Measurements from ENCODE around the gene ATP5MG.

Gene ATP5MG

DNA sequence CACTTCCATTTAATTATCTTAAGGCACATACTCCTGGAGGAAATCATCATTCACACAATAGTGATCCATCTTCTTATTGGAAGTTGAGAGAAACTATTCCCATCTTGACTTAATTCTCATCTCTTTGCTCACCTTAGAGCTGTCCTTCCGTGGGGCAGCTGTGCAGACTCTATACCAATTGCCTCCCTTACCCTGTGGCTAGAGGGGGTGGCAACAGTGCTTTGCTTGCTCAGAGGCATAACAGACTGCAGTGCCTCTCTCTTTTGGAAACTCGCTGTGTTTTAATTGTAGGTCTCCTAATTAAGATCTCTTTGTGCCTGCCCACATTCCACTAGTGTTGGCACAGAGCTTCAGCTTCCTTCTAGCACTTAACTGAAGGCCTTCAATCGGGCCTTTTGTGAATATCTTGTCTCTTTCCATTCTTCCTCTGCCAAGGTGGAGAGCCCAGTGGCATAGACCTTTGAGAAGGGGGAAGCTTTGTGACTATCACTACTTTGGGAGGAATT, 40.4 kb downstream of the ATP5MG start:
- no peak for TF ChIP-seq POLR2AphosphoS5 (IDR thresholded peaks at IDR 0.05; ENCODE audit: borderline replicate concordance, low read depth, low read length)
- no peak for TF ChIP-seq FOXP2 (optimal IDR thresholded peaks at IDR 0.05; ENCODE audit: control extremely low read depth, extremely low read length, insufficient read depth)
- no peak for TF ChIP-seq EZH2 (IDR thresholded peaks at IDR 0.05)
- H3K9ac ChIP-seq (ENCODE audit: insufficient read length), result no peak overlapping the region
- no peaks in the 10 kb centered on the region for H3K9me3 ChIP-seq (ENCODE audit: low read depth, low read length)
- H3K36me3 ChIP-seq (ENCODE audit: insufficient read depth, low read length), result peaks cover 66% of the 10 kb centered on the region
- no peak overlapping the region for H3K27ac ChIP-seq
- no peak for DNase-seq (ENCODE audit: low read depth, low spot score)
- no peak overlapping the region for H3K4me3 ChIP-seq

GRCh38 chr11:118442301-118442700, 40.9 kb downstream of the ATP5MG start:
- Histone ChIP-seq H3K9me3 (ENCODE audit: low read depth, low read length) (no peaks in the 10 kb centered on the region), H3K27ac (no peak overlapping the region), H3K36me3 (ENCODE audit: insufficient read depth, low read length) (peaks cover 71% of the 10 kb centered on the region), H3K9ac (ENCODE audit: insufficient read length) (no peak overlapping the region), H3K4me3 (no peak overlapping the region)
- TF ChIP-seq FOXP2 (optimal IDR thresholded peaks at IDR 0.05; ENCODE audit: control extremely low read depth, extremely low read length, insufficient read depth), result no peak
- TF ChIP-seq POLR2AphosphoS5 (IDR thresholded peaks at IDR 0.05; ENCODE audit: borderline replicate concordance, low read depth, low read length), result no peak
- TF ChIP-seq EZH2 (IDR thresholded peaks at IDR 0.05), result no peak
- no peak for DNase-seq (ENCODE audit: low read depth, low spot score)

DNA sequence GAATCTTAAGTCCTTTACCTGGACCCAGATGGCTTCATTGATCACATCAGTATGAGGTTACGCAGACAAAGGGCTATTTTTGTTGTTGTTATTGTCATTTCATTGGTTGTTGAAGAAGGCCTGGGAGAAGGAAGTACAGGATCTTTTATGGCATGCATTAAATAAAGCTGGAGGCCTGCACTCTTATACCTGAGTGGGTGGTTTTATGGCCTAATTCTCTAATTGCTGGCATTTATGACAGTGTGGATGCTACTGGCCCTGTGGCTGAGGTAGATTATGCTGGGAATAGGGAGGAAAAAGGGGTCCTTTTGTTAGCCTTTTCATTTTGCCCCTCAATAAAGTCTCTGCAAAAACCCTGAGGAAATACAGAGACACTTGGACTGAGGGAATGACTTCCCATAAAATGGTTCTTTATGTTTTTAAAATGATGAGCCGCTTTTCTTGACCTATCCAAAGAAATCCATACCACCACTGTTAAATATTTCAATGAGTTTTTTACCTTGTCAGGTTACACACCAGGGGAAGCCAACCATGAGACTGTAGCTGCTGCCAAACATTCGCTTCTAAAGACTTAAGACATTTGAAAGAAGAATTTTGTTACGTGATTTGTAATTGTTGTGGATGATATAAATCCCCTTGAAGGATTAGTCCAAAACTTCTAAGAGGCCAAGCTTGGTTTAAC, 41.6 kb downstream of the ATP5MG start:
- TF ChIP-seq POLR2AphosphoS5 (IDR thresholded peaks at IDR 0.05; ENCODE audit: borderline replicate concordance, low read depth, low read length), result no peak
- no peak for TF ChIP-seq FOXP2 (optimal IDR thresholded peaks at IDR 0.05; ENCODE audit: control extremely low read depth, extremely low read length, insufficient read depth)
- no peak for TF ChIP-seq EZH2 (IDR thresholded peaks at IDR 0.05)
- DNase-seq (ENCODE audit: low read depth, low spot score), result no peak
- H3K9ac ChIP-seq (ENCODE audit: insufficient read length), result no peak overlapping the region
- H3K36me3 ChIP-seq (ENCODE audit: insufficient read depth, low read length), result peaks cover 79% of the 10 kb centered on the region
- H3K9me3 ChIP-seq (ENCODE audit: low read depth, low read length), result no peaks in the 10 kb centered on the region
- no peak overlapping the region for H3K4me3 ChIP-seq
- H3K27ac ChIP-seq, result no peak overlapping the region

GRCh38 chr11:118443590-118444218, 42.3 kb downstream of the ATP5MG start:
- TF ChIP-seq FOXP2 (optimal IDR thresholded peaks at IDR 0.05; ENCODE audit: control extremely low read depth, extremely low read length, insufficient read depth) (no peak), POLR2AphosphoS5 (IDR thresholded peaks at IDR 0.05; ENCODE audit: borderline replicate concordance, low read depth, low read length) (no peak), EZH2 (IDR thresholded peaks at IDR 0.05) (no peak)
- no peak overlapping the region for H3K27ac ChIP-seq
- H3K9ac ChIP-seq (ENCODE audit: insufficient read length), result no peak overlapping the region
- H3K9me3 ChIP-seq (ENCODE audit: low read depth, low read length), result no peaks in the 10 kb centered on the region
- H3K36me3 ChIP-seq (ENCODE audit: insufficient read depth, low read length), result peaks cover 81% of the 10 kb centered on the region
- no peak overlapping the region for H3K4me3 ChIP-seq
- DNase-seq (ENCODE audit: low read depth, low spot score), result no peak

DNA sequence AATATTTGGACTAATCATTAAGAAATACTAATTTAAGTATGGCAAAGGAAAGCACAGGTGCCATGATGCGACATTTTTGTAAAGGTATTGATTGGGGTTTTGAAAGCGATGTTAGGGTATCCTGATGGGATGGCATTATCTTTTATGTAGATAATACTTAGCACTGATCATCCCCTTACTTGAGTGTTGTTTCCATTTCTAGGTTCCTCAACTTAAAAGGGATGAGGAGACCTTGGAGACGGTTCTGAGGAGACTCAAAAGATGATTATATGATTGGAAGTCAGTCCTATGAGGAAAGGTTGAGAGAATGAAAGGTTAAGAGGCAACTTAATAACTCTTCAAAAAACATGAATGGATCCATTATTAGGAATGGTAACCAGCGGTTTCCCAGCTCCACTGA, 46.0 kb downstream of the ATP5MG start:
- Histone ChIP-seq H3K27ac (peak overlapping the region; percentile 51; the same call in 1 of the 2 replicates), H3K9ac (ENCODE audit: insufficient read length) (no peak overlapping the region), H3K36me3 (ENCODE audit: insufficient read depth, low read length) (peaks cover 65% of the 10 kb centered on the region), H3K4me3 (no peak overlapping the region), H3K9me3 (ENCODE audit: low read depth, low read length) (no peaks in the 10 kb centered on the region)
- TF ChIP-seq POLR2AphosphoS5 (IDR thresholded peaks at IDR 0.05; ENCODE audit: borderline replicate concordance, low read depth, low read length) (no peak), EZH2 (IDR thresholded peaks at IDR 0.05) (no peak), FOXP2 (optimal IDR thresholded peaks at IDR 0.05; ENCODE audit: control extremely low read depth, extremely low read length, insufficient read depth) (no peak)
- DNase-seq (ENCODE audit: low read depth, low spot score), result no peak

DNA sequence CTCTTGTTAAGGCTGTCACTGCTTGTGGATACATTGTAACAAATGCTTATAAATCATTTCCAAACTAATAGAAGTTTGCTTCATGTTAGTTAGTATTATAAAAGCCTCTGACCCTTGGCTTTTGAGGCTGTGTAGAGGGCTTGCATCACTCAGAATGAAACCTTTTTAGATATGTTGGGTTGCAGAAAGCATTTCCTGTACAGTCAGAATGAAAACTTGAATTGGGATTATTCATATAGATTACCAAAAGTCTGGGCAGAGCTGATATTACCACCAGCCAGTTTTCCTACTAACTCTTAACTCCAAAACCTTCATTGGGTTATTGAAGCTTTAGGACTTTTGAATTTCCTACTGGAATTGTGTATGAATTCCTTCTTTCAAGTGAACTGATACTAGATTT, 46.9 kb downstream of the ATP5MG start:
- peaks cover 57% of the 10 kb centered on the region for H3K36me3 ChIP-seq (ENCODE audit: insufficient read depth, low read length)
- TF ChIP-seq FOXP2 (optimal IDR thresholded peaks at IDR 0.05; ENCODE audit: control extremely low read depth, extremely low read length, insufficient read depth) (no peak), POLR2AphosphoS5 (IDR thresholded peaks at IDR 0.05; ENCODE audit: borderline replicate concordance, low read depth, low read length) (no peak), EZH2 (IDR thresholded peaks at IDR 0.05) (no peak)
- no peak overlapping the region for H3K9ac ChIP-seq (ENCODE audit: insufficient read length)
- H3K4me3 ChIP-seq, result no peak overlapping the region
- H3K9me3 ChIP-seq (ENCODE audit: low read depth, low read length), result no peaks in the 10 kb centered on the region
- H3K27ac ChIP-seq, result peak overlapping the region; percentile 51
- no peak for DNase-seq (ENCODE audit: low read depth, low spot score)

DNA sequence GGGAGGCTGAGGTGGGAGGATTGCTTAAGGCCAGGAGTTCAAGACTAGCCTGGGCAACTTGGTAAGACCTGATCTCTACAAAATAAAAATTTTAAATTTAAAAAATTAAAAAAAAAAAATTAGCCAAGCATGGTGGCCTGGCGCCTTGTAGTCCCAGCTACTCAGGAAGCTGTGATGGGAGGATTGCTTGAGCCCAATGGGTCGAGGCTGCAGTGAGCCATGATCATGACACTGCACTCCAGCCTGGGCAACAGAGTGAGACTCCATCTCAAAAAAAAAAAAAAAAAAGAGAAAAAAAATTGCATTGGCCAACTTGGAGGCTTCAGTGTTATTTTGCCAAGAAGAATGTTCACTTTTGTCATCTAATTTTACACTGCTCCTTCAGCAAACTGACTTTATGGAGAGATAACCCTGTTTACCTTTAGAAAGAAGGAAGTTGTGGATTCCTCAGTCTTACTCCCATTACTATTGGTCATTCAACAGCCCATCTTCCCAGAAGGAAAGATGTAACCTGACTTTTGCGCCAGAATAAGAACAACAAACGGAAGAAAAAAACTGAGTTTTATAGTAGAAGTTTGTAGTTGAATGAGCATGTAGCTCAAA, 48.0 kb downstream of the ATP5MG start:
- no peak overlapping the region for H3K9ac ChIP-seq (ENCODE audit: insufficient read length)
- no peak overlapping the region for H3K4me3 ChIP-seq
- H3K36me3 ChIP-seq (ENCODE audit: insufficient read depth, low read length), result peaks cover 54% of the 10 kb centered on the region
- TF ChIP-seq FOXP2 (optimal IDR thresholded peaks at IDR 0.05; ENCODE audit: control extremely low read depth, extremely low read length, insufficient read depth) (no peak), POLR2AphosphoS5 (IDR thresholded peaks at IDR 0.05; ENCODE audit: borderline replicate concordance, low read depth, low read length) (no peak), EZH2 (IDR thresholded peaks at IDR 0.05) (no peak)
- H3K27ac ChIP-seq, result no peak overlapping the region
- no peak for DNase-seq (ENCODE audit: low read depth, low spot score)
- no peaks in the 10 kb centered on the region for H3K9me3 ChIP-seq (ENCODE audit: low read depth, low read length)

GRCh38 chr11:118450451-118450850, 49.0 kb downstream of the ATP5MG start:
- DNase-seq (ENCODE audit: low read depth, low spot score), result no peak
- Histone ChIP-seq H3K27ac (no peak overlapping the region), H3K9ac (ENCODE audit: insufficient read length) (no peak overlapping the region), H3K36me3 (ENCODE audit: insufficient read depth, low read length) (peaks cover 44% of the 10 kb centered on the region), H3K9me3 (ENCODE audit: low read depth, low read length) (no peaks in the 10 kb centered on the region), H3K4me3 (no peak overlapping the region)
- no peak for TF ChIP-seq EZH2 (IDR thresholded peaks at IDR 0.05)
- no peak for TF ChIP-seq POLR2AphosphoS5 (IDR thresholded peaks at IDR 0.05; ENCODE audit: borderline replicate concordance, low read depth, low read length)
- no peak for TF ChIP-seq FOXP2 (optimal IDR thresholded peaks at IDR 0.05; ENCODE audit: control extremely low read depth, extremely low read length, insufficient read depth)
